Stimulated activated CD8-positive, alpha-beta memory T cell treated with anti-CD3 and anti-CD28 coated beads, Interleukin-4, amount 100 ng/mL, for 48 hours (primary cell): Measurements from ENCODE around the gene ZDHHC1.
"Not testable (repeated sequence)": the region's sequence is repeated elsewhere in the genome, so short reads cannot be mapped to it uniquely, and the experiment has no call there.

Experiments used
- DNase-seq: peaks from one replicate; pipeline ENCODE4 v3.0.0-alpha.2; 2020

The ZDHHC1 gene

DNA sequence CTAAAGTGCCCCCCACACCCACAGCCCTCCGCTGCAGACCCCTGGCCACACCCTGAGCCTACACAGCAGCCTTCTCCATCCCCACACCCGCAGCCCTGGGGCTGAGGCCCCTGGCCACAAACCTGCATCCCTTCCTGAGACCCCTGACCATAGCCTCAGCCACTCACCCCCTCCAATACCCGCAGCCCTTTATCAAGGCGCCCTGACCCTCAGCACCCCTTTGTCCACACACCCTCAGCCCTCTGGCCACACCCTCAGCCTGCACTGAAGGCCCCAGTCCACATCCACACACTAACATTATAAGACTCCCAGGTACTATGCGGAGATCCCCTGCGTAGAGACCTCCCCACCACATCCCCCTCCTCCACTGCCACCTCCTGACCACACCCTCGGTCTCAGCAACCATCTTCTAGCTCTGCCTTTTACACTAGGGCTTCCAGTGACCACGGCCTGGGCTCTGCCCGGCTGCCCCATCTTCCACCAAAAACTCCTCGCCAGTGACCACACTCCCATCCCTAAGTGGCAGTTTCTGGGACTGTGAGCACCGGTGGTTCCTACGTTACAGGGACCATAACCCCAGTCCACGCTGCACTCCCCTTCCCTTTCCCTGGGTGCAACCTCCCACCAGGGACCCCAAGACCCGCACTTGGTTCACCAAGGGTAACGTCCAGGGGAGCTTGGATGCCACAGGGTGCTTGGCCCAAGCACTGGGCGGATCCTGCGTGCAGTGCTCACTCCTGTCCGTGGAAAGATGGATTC is 23.8 kb downstream of the ZDHHC1 start:
- DNase-seq = no peak

DNA sequence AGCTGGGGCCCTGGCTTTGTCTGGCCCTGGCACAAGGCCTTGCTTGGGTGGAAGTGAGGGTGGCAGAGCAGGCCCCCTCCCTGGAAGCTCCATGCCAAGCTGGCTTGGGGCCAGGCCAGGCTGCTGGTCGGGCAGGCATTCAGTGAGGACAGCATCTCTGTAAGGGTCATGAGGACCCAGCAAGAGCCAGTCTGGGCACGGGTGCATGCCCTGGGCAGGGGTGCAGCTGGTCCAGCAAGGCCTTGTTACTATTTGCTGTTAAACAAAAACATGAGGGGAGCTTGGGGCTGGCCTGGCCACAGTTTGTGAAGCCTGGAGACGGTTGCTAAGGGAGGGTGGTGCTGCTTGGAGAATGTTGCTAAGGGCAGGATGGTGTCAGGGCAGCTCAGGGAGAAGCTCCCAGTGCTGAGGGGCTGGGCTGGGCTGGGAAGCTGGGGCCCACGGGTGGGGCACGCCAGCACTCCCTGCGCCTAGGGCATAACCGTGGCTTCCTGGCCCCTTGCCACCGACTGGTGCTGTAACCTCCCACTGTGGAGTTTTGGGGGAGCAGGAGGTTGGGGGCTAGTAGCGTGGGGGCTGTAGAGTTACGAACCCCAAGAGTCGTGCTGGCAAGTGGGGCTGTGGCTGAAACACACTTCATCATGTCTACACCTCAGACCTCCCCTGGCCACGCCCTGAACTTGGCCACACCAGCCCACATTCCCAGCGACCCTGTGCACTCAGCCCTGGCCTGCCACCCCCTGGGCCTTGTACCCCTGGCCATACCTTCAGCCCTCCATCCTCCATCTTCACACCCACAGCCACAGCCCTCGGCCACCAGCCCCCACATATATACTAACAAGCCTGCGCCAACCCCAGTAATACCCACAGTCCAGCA is 24.6 kb downstream of the ZDHHC1 start:
- no peak for DNase-seq

DNA sequence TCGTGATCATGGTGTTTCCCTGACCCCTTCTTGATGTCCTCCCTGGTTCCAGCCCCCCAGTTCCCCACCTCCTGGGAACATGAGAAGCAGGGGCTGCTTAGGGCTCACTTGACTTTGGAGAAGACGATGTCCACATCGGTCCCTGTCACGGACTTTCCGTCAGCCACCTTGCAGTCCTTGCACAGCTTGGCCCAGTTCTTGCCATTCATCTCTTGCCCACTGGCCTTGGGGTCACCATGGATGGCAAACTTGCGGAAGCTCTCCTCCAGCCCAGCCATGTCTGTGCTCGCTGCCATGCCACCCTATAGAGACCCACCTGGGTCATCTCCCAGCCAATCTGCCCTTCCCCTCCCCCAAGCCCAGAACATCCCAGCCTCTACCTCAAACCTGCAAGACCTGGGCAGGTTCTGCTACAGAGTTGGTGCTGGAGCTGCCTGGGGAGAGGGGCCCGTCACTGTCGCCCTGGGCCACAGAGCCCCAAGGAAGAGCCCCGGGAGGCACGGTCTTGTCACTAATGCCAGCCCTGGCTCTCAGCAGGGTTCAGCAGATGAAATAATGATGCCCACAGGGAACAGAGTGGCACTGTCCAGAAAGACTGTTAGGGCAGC is 25.4 kb downstream of the ZDHHC1 start:
- no peak for DNase-seq

DNA sequence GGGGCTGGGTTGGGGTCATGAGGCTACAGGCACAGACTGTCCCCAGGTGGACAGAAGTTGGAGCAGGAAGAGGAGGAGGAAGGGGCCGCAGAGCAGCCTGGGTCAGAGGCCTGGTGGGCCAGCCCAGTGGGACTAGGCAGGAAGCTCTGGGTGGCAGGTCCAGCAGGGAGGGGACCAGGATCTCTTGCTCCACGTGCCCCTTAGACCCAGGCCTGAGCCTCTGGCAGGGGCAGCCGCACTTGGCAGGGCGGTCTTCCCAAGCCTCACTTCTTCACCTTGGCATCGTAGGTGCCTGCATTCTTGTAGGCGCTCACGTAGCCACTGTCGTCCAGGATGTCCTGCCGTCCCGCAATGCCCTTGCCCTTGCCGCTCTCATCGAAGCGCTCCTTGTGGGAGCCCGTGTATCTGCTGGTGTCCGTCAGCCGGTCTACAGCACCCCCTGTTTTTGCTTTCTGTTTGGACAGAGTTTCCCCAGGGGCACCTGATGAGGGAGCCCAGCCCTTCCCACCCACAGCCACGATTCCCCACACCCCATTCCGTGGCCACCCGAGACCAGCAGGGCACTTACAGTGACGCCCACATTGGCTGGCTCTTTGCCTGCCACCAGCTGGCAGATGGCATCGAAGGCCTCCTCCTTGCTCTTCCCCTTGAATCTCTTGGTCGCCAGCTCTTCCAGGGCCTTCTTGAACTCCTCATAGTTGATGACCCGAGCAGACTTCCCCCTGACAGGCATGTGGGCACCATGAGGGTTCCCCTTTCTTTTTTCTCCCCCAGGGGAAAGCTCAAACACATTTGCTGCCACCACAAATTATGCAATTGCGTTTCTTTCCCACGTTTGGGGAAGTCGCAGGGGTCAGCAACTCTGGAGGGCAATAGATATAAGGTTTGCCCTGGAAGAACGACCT is 26.1 kb downstream of the ZDHHC1 start:
- DNase-seq = no peak

DNA sequence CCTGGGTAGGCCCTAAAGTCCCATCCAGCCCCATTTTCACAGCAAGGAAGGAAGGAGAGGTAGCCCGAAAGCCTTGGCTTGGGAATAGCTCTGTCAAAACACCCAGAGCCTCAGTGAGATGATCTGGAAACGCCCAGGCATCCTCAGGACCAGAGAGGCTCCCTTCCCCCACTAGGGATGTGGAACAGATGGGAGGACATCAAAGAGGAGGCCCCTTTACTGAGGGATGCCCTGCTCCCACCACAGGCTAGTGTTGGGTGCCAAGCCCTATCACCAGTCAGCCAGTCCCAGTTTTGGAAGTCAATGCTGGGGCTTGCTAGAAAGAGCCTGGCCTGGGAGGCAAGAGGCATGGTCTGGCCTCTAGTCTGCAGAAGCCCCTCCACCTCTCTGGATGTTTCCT is 27.7 kb downstream of the ZDHHC1 start:
- DNase-seq = no peak

DNA sequence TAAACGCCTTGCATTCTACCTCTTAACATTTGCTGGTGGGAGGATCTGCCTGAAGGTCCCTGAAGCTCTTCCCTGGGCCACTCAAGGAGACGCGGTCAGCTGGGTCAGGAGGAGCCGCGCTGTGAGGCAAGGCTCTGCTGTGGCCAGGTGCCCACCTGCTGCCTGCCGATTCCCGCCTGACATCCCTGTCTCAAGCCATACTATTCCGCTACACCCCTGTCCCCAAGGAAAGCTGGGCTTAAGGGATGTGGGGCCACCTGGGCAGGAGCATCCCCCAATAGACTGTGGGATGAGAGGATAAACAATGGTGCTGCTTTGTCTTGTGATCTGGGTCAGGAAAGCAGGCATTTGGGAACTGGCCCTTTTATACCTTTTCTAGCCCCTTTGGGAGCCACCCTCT is 28.1 kb downstream of the ZDHHC1 start:
- no peak for DNase-seq

DNA sequence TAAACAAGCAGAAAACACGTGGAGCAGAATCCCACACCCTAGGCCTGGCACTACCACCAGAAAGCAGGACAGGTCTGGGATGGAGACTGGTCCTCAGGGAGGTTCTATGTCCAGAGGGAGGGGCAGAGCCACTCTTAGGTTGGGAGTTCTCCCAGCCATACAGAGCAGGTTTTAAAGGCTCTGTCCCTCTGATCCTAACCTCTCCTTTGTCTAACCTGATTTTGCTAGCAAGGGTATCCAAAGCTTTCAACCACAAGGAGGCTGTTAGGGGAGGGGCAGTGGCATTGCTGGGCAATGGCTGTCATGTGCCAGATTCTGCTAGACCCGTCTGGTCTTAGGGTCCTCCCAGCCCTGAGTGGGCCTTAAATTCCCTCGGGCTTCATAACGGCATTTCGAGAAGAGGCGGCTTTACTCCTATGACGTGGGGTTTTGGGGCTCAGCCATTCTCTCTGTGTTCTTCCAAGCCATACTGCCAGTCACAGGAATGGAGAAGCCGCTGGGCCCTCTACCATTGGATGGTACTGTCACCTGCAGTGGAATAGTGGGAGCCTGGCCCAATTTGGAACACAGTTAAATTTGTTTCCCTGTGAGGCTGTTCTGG is 28.7 kb downstream of the ZDHHC1 start:
- no peak for DNase-seq

DNA sequence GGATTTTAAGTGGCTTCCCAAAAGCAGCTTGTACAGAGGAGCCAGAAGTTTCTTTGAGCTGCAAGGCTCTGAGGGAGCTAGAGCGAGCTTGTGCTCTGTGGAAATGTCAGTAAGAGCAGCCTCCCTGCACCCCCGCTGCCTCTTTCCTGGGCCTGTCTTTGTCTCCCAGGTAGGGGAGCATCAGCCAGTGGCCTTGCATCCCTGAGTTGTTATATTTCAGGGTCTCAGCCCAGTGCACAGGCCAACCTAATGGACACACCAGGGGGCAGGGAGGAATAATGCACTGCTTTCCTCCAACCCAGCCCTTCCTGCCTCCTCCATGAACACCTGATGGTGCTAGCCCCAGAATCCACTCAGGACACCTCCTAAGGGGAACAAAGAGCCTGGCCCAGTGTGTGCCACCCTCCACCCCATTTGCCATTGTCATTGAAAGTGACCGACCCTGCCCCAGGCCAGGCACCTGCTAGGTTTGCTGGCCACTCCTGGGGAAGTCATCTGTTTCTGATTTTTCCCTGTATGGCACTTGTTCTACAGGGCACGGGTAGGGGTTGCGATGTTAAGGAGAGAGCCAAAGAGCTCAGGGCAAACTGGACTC is 29.3 kb downstream of the ZDHHC1 start:
- DNase-seq = peak; percentile 5

DNA sequence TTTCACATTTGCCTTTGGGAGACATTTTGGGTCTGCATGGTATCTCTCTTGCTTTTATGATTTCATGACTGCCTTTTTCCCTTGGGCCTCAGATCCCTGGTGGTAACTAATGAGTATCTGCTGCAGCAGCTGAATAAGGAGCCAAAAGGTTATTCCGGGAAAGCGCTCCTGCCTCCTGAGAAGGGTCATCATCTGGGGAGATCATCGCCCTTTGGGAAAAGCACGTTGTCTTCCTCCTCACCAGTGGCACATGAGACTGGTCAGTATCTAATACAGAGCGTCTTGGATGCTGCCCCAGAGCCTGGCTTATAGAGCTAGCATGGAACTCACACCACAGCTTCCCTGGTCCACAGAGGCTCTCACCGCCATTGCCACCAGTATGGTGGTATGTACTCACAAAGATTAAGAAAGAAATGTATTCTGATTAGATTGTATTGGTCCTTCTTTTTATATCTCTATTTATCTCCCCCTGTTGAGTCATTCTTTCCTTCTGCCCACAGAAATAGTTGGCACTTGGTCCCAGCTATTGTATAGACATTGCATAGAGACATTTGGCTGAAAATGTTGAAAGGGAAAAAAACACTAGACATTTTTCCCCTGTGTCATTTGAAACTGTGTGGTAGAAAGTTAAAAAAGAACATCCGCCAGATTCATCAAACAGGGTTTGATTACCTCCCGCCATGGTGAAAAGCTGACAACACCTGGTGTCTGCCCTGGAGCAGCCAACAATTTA is 31.3 kb downstream of the ZDHHC1 start:
- DNase-seq = no peak

DNA sequence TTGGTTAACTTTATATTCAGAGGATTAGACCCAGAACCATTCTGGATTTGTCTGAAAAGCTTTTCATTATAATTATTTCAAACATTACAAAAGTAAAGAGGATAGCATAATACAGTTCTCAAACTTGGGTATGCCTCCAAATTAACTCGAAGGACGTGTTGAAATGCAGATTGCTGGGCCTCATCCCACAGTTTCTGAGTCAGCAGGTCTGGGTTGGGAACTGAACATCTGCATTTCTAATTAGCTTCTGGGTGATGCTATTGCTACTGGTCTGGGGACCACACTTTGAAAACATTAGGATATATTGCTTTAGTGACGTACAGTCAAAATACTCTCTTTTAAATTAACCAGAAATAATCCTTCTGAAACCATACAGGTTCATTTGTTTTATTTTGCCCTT is 33.0 kb downstream of the ZDHHC1 start:
- no peak for DNase-seq

DNA sequence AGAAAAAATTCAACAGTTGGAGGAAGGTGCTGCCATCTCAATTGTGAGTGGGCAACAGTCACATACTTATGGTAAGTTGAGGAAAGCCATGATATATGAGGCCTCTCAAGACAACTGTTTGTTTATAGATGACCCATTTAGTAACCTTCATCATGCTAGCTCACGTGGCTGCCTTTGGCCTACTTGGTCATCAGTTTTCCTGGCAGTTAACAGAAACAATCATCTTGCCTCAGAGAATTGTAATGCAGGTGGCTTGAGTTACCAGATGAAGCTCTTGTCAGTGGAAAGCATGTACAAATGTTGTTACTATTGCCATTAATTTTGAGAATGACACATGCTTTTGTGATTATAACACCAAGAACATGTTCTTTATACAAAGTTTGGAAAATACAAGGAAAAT is 37.6 kb downstream of the ZDHHC1 start:
- no peak for DNase-seq

DNA sequence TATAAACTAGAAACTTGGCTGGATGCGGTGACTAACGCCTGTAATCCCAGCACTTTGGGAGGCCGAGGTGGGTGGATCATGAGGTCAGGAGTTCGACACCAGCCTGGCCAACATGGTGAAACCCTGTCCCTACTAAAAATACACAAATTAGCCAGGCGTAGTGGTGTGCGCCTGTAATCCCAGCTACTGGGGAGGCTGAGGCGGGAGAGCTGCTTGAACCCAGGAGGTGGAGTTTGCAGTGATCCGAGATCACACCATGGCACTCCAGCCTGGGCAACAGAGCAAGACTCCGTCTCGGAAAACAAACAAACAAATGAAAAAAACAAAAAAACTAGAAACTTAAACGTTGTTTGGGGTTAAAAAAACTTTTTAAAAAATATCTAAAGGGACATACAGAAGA is 40.3 kb downstream of the ZDHHC1 start:
- DNase-seq = not testable (repeated sequence)

DNA sequence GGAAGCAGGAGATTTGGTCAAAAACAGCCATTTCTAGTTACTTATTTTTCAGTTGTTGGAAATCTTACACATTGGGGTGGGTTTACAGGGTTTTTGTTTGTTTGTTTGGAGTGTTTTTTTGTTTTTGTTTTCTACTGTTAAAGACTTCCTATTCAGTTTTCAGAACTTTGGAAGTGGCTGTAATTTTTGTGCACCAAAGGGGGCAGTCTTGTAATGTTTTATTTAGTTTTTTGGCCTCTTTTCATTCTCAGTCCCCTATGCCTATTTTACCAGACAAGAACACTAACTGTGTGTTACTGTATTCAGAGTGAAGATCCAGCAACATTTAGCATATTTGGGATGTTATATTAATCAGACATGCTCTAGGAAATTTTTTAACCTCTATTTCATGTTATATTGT is 43.6 kb downstream of the ZDHHC1 start:
- no peak for DNase-seq

DNA sequence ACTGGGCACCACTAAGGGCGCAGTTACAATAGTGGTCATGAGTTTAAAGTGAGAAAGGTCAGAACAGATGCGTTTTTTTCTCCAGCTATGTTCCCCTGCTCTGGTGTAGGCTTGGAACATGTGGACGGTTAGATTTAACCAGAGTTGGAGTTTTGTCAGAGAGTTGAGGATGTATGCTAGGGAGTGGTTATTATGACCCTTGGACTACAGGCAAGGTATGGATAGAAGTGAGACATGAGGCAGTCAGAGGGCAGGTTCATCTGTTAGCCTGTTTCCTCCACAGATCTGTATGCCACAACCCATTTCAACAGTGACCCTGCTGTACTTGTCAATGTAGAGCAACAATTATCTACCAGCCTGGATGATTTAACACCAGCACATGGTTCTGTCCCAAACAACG is 45.6 kb downstream of the ZDHHC1 start:
- DNase-seq = no peak

DNA sequence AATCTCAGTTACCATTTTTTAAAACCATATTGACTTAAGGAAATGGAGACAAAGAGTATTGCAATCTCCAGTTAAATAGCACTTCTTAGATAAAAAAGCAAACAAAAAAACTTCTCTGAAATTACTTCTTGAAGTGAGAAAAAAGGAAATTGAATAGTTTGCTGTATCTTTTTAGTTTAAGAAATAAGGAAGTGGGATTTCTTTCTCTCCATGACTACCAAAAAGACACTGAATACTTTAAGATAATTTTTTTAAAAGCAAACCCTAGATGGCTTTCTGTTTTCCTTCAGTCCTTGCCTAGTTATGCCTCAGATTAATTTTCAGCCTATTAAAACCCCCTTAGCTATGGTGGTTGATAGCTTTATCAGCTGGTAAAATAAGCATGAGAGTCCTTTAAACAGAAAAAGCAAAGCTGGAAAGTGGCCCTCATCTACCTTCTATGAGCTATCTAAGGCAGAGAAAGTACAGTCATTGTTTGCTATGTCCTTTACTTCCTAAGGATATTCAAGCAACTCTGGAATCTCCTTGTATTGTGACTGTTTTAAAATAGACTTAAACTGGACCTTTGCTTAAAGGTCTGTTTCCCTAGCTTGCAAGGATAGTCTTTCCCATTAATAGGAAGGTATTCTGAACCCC is 51.6 kb downstream of the ZDHHC1 start:
- no peak for DNase-seq

DNA sequence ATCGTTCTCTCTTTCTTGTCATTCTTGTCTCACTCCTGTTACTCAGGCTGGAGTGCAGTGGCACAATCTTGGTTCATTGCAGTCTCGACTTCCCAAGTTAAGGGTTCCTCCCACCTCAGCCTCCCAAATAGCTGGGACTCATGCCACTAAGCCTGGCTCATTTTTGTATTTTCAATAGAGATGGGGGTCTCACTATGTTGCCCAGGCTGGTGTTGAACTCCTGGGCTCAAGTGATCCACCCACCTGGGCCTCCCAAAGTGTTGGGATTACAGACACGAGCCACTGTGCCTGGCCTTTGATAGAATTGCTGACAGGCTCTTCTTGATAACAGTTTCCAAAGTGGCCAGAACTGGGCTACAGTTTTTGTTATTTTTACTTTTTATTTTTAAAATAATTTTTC is 55.2 kb downstream of the ZDHHC1 start:
- no peak for DNase-seq

DNA sequence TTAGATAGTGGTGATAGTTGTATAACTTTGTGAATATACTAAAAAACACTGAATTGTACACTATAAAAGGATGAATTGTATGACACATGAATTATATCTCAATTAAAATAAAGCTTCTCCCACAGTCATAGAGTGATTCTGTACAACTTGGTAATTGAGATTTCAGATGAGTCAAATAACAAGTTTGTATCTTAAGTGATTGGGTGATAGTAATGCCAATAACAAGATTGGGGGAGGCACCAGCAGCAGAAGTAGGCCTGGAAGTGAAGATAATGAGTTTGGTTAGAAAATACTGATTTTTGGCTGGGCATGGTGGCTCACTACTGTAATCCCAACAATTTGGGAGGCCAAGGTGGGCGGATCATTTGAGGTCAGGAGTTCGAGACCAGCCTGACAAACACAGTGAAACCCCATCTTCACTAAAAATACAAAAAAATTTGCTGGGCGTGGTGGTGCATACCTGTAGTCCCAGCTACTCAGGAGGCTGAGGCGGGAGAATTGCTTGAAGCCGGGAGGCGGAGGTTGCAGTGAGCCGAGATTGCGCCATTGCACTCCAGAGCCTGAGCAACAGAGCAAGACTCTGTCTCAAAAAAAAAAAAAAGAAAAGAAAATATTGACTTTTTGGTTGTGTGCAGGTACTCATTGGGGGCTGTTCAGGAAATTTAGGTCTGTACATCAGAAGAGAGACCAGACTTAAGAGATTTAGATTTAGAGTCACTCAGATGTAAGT is 56.6 kb downstream of the ZDHHC1 start:
- DNase-seq = not testable (repeated sequence)

DNA sequence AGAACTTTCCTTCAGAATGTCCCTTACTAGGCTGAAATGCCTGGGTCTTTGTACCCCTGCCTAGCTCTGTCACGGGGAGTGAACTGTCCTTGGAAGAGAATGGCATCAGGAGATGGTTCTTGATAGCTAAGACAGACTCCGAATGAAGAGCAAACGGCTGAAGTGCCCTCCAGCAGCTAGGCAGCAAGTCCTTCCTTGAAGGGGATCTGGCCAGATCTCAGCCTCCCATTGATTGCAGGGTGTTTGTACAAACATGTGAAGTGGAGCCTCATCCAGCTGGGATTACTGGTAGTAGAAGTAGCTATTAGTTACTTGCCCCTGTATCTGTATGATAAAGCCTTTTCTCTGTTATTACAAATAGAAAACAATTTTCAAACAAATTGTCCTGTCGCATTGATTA is 58.7 kb downstream of the ZDHHC1 start:
- DNase-seq = no peak

DNA sequence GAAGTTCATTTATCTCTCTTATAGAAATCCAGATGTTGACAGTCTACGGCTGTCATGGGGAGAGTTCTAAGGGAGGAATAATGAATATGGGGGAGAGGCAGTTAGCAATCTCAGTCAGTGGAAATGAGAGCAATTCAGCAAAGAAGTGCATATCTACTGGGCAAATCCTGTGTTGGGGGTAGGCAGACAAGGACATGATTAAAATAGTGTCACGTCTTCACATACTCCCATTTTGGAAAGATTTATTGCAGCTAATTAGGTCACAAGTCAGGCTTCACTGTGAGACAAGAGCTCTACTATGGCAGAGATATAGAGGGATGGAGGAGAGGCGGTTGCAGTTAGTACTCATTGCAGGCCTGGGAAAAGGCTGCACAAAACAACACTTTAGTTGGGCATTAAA is 59.9 kb downstream of the ZDHHC1 start:
- no peak for DNase-seq

DNA sequence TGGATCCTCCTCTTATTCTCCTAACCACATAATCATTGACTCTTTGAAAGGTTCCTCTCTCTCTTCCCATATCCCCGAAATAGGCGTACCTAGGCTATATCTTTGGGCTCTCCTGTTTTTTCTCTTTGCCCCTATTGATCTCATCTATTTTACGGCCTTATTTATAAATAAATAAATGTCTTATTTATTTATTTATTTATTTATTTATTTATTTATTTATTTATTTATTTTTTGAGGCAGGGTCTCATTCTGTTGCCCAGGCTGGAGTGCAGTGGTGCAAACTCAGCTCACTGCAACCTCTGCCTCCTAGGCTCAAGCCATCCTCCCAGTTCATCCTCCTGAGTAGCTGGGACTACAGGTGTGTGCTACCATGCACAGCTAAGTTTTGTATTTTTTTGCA is 63.8 kb downstream of the ZDHHC1 start:
- DNase-seq = not testable (repeated sequence)
